ENCODE results near the gene CCDC85C.

The CCDC85C gene

DNA sequence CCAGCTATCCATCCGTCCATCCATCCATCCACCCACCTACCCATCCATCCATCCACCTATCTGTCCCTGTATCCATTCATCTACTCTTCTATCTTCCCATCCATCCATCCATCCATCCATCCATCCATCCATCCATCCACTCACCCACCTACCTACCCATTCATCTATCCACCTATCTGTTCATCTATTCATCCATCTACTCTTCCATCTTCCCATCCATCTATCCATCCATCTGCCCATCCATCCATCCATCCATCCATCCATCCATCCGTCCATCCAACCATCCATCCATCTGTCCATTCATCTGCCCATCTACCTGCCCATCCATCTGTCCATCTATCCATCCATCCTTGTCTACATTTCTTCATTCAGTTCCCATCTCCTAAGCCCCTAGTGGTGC, 23.1 kb upstream of the CCDC85C start:
- Histone ChIP-seq H3K9me3 (ENCODE audit: control insufficient read depth, low read length) (no peaks in the 10 kb centered on the region), H3K36me3 (ENCODE audit: control insufficient read depth, insufficient read depth, low read length) (no peaks in the 10 kb centered on the region), H3K4me3 (ENCODE audit: low read length) (no peak overlapping the region), H3K9ac (ENCODE audit: low read length) (no peak overlapping the region), H3K4me1 (ENCODE audit: control insufficient read depth, insufficient read depth, low read length) (peaks cover 28% of the 10 kb centered on the region), H3K27me3 (ENCODE audit: control insufficient read depth, insufficient read depth, low read length) (no peaks in the 10 kb centered on the region)

DNA sequence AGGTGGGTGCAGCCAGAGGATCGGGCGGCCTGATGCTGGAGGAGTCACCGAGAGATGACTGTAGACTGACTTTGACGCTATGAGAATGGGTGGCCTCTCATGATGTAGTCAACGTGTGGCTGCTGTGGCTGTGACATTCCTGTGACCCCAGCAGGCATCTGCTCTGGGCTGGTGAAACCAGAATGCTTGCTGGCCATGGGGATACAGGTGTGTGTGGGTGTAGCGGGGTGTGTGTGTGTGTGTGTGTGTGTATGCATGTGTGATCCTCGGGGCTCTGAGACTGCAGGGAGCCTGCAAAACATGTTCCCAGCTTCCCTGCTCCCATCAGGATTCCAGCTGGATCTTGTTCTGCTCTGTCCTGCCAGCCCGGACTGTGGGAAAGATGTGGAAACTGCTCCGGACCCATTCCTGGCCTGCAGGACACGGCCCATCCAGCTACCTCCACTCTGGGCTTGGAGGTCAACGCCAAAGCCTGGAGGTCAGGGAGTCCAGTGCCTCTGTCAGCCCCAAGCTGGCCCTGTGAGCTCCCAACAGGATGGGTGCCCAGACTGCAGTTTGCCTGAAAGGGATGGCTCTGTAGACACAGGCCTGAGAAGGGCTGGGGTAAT, 22.1 kb upstream of the CCDC85C start:
- H3K4me1 ChIP-seq (ENCODE audit: control insufficient read depth, insufficient read depth, low read length), result peaks cover 28% of the 10 kb centered on the region
- no peak overlapping the region for H3K4me3 ChIP-seq (ENCODE audit: low read length)
- H3K9me3 ChIP-seq (ENCODE audit: control insufficient read depth, low read length), result no peaks in the 10 kb centered on the region
- H3K27me3 ChIP-seq (ENCODE audit: control insufficient read depth, insufficient read depth, low read length), result no peaks in the 10 kb centered on the region
- no peak overlapping the region for H3K9ac ChIP-seq (ENCODE audit: low read length)
- no peaks in the 10 kb centered on the region for H3K36me3 ChIP-seq (ENCODE audit: control insufficient read depth, insufficient read depth, low read length)

DNA sequence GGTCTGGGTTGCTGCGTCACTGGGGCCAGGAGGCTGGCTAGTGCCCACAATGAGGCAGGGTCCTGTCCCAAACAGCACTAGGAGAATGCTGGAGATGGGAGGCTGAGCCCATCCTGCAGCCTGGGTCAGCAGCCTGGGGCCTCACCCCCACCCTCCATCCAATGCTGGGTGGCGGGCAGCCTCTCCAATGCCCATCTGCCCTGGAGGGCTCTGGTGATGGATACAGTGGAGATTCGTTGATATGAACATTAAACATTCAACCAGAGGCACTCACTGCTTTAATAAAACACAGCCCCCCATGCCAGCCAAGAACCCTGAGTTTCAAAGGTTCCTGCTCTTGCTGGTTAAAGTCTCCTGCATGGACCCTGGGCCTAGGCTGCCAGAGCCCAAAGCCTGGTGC, 21.5 kb upstream of the CCDC85C start:
- no peaks in the 10 kb centered on the region for H3K9me3 ChIP-seq (ENCODE audit: control insufficient read depth, low read length)
- peaks cover 28% of the 10 kb centered on the region for H3K4me1 ChIP-seq (ENCODE audit: control insufficient read depth, insufficient read depth, low read length)
- H3K27me3 ChIP-seq (ENCODE audit: control insufficient read depth, insufficient read depth, low read length), result no peaks in the 10 kb centered on the region
- no peak overlapping the region for H3K4me3 ChIP-seq (ENCODE audit: low read length)
- H3K36me3 ChIP-seq (ENCODE audit: control insufficient read depth, insufficient read depth, low read length), result no peaks in the 10 kb centered on the region
- no peak overlapping the region for H3K9ac ChIP-seq (ENCODE audit: low read length)

DNA sequence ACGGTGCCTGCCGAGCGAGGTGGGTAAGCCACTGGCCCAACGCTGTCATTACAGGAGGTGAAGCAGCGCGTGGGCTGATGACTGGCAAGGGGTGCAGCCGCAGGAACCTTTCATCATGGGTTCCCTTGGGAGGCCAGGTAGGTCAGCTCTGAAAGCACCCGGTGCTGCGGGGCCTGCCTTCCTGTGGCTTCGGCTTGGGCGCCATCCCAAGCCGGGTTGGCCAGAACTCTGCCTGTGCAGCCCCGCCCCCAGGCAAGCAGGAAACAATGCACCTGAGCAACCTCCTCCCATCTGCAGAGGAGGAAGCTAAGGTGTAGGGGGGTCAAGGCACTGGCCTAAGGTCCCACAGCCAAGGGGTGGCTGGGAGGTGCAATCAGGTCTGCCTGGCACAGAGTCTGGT, 21.0 kb upstream of the CCDC85C start:
- no peaks in the 10 kb centered on the region for H3K36me3 ChIP-seq (ENCODE audit: control insufficient read depth, insufficient read depth, low read length)
- H3K9me3 ChIP-seq (ENCODE audit: control insufficient read depth, low read length), result no peaks in the 10 kb centered on the region
- H3K27me3 ChIP-seq (ENCODE audit: control insufficient read depth, insufficient read depth, low read length), result no peaks in the 10 kb centered on the region
- no peak overlapping the region for H3K4me3 ChIP-seq (ENCODE audit: low read length)
- H3K4me1 ChIP-seq (ENCODE audit: control insufficient read depth, insufficient read depth, low read length), result peaks cover 28% of the 10 kb centered on the region
- no peak overlapping the region for H3K9ac ChIP-seq (ENCODE audit: low read length)

DNA sequence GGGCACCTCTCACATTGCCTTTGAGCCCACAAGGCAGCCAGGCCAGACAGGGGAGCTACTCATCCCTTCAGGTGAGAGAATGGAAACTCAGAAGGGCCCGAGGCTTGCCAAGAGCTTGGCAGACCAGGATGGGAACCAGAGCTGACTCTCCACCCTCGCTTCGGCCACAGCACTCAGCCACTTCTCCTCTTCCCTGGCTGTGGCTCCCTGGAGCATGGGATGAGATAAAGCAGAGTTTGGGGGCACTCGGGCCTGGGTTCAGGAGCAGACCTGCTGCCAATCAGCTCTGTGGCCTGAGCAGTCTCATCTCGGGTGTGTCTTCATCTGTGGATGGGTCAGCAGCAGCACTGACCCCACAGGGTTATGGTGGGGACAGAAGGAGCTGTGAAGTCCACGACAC, 20.0 kb upstream of the CCDC85C start:
- Histone ChIP-seq H3K9me3 (ENCODE audit: control insufficient read depth, low read length) (no peaks in the 10 kb centered on the region), H3K4me3 (ENCODE audit: low read length) (no peak overlapping the region), H3K4me1 (ENCODE audit: control insufficient read depth, insufficient read depth, low read length) (peaks cover 27% of the 10 kb centered on the region), H3K27me3 (ENCODE audit: control insufficient read depth, insufficient read depth, low read length) (no peaks in the 10 kb centered on the region), H3K36me3 (ENCODE audit: control insufficient read depth, insufficient read depth, low read length) (no peaks in the 10 kb centered on the region), H3K9ac (ENCODE audit: low read length) (no peak overlapping the region)

DNA sequence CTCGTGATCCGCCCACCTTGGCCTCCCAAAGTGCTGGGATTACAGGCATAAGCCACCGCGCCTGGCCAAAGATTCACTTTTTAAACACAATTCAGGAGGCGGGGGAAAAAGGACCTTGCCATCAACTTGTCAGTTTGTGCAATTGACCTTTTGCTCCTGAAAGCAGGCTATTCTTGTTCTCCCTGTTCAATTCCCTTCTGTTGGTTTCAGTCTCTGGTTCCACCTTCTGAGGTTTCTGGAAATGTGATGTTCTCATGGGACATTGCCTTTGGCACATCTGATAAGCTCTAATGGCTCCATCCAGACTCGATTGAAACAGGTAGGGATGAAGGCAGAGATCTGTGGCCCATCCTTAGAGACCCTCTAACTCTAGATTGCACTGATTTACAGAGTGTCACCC, 17.9 kb upstream of the CCDC85C start:
- Histone ChIP-seq H3K36me3 (ENCODE audit: control insufficient read depth, insufficient read depth, low read length) (no peaks in the 10 kb centered on the region), H3K9ac (ENCODE audit: low read length) (no peak overlapping the region), H3K9me3 (ENCODE audit: control insufficient read depth, low read length) (no peaks in the 10 kb centered on the region), H3K4me1 (ENCODE audit: control insufficient read depth, insufficient read depth, low read length) (peaks cover 21% of the 10 kb centered on the region), H3K27me3 (ENCODE audit: control insufficient read depth, insufficient read depth, low read length) (no peaks in the 10 kb centered on the region), H3K4me3 (ENCODE audit: low read length) (no peak overlapping the region)

DNA sequence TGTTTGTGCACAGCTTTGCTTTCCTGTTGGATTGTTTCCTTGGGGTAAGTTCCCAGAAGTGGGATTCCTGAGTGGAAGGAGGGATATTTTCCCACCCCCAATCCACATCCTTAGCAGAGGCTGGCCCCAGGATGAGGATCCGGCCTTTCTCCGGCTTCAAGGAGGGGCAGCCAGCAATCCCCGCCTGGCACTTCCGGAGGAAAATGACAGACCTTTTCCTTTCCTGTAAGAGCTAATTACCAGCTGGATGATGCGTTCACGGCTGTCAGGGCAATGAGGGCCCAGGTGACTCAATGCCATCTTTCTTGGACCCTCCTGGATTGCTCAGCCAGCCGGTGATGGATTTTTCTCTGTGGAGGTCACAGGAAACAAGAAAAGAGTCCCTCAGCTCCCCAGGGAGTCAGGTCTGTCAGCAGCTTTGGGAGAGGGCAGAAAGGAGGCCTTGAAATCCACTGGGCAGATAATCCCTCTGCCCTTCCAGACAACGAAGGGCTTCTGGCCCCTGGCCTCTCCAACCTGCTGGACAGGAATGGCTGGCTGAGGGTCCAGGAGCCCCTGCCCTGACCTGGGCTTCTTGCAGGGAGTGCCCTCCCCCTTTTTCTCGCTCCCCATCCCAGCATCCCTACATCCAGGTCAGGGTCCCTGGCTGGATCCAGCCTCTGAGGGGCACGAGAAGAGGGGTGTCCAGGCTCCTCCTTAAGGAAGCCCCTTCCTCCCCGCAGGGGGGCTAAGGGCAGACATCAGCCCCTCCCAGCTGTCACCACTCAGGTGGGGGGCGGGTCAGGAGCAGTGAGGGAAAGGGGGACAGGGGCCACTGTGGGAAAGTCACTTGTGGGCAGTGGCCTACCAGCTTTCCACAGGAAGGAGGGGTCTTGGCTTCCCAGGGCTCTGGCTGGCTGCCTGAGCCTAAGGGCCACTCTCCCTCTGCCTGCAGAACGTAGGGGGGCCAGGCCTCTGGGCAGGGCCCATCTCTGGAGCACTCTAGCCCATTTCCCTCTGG, 16.1 kb upstream of the CCDC85C start:
- no peaks in the 10 kb centered on the region for H3K9me3 ChIP-seq (ENCODE audit: control insufficient read depth, low read length)
- no peak overlapping the region for H3K9ac ChIP-seq (ENCODE audit: low read length)
- no peak overlapping the region for H3K4me3 ChIP-seq (ENCODE audit: low read length)
- no peaks in the 10 kb centered on the region for H3K27me3 ChIP-seq (ENCODE audit: control insufficient read depth, insufficient read depth, low read length)
- H3K4me1 ChIP-seq (ENCODE audit: control insufficient read depth, insufficient read depth, low read length), result peaks cover 24% of the 10 kb centered on the region
- H3K36me3 ChIP-seq (ENCODE audit: control insufficient read depth, insufficient read depth, low read length), result no peaks in the 10 kb centered on the region

DNA sequence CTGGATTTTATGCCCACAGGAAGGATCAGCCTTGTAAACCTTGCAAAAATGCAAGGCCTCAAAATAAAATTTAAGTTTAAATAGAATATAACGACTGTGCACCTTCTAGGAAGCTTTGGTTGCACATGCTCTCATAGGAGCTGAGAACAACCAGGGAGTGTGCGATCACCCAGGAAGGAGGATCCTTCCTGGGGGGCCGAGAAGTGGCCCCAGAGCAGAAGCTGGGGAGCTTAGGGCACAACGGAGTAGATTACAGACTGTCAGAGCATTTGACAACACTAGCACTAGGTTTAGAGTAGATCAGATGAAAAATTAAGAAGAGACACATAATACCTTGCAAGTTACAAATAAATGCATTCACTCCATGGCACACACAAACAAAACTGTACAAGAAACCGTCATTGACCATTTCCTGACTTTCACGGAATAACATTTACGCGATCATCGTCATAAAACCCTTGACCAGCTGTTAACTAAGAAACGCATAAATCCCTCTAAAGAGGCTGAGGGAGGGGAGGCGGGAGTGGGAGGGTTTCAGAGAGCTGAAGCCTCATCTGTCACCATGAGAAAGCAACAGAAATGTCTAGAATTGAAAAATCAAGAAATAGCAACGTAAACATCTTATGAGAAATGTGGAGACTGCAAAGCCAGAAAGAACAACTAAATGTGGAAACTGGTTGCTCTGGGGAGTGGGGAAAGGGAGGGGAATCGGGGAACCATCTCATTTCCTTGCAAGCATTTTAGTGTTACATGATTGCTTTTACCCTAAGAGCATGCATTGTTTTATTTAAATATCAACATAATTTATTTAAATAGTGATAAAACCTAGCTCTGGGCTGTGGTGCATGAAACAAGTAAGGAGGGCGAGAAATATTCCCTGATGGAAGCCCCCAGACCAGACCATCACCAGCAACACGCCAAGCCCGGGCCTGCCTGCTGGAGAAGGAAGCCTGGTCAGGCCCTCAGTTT, 13.1 kb upstream of the CCDC85C start:
- H3K36me3 ChIP-seq (ENCODE audit: control insufficient read depth, insufficient read depth, low read length), result no peaks in the 10 kb centered on the region
- H3K9ac ChIP-seq (ENCODE audit: low read length), result no peak overlapping the region
- peaks cover 17% of the 10 kb centered on the region for H3K4me1 ChIP-seq (ENCODE audit: control insufficient read depth, insufficient read depth, low read length)
- H3K27me3 ChIP-seq (ENCODE audit: control insufficient read depth, insufficient read depth, low read length), result no peaks in the 10 kb centered on the region
- H3K4me3 ChIP-seq (ENCODE audit: low read length), result no peak overlapping the region
- H3K9me3 ChIP-seq (ENCODE audit: control insufficient read depth, low read length), result no peaks in the 10 kb centered on the region

DNA sequence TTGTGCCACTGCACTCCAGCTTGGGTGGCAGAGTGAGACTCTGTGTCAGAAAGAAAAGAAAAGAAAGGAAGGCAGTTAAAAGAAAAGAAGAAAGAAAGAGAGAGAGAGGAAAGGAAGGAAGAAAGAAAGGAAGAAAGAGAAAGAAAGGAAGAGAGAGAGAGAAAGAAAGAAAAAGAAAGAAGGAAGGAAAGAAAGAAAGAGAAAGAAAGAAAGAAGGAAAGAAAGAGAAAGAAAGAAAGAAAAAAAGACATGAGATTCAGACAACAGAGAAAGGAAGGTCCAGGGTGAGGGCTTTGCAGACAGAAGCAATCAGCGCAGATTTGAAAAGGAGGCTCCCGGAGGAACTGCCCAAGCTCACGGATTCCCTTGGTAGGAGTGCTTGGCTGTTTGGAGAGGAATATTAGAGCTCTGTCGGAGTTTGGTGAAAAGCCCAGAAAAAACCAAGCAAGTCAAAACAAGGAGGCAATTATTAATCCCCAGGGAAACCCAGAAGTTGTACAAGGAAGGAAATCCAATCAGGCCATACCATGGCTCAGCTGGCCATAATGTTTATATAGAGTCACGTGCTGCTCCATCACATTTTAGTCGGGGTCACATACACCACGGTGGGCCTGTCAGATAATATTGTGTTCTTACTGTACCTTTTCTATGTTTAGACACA, 11.6 kb upstream of the CCDC85C start:
- no peaks in the 10 kb centered on the region for H3K27me3 ChIP-seq (ENCODE audit: control insufficient read depth, insufficient read depth, low read length)
- no peak overlapping the region for H3K9ac ChIP-seq (ENCODE audit: low read length)
- H3K4me3 ChIP-seq (ENCODE audit: low read length), result no peak overlapping the region
- peaks cover 23% of the 10 kb centered on the region for H3K4me1 ChIP-seq (ENCODE audit: control insufficient read depth, insufficient read depth, low read length)
- H3K9me3 ChIP-seq (ENCODE audit: control insufficient read depth, low read length), result no peaks in the 10 kb centered on the region
- no peaks in the 10 kb centered on the region for H3K36me3 ChIP-seq (ENCODE audit: control insufficient read depth, insufficient read depth, low read length)

DNA sequence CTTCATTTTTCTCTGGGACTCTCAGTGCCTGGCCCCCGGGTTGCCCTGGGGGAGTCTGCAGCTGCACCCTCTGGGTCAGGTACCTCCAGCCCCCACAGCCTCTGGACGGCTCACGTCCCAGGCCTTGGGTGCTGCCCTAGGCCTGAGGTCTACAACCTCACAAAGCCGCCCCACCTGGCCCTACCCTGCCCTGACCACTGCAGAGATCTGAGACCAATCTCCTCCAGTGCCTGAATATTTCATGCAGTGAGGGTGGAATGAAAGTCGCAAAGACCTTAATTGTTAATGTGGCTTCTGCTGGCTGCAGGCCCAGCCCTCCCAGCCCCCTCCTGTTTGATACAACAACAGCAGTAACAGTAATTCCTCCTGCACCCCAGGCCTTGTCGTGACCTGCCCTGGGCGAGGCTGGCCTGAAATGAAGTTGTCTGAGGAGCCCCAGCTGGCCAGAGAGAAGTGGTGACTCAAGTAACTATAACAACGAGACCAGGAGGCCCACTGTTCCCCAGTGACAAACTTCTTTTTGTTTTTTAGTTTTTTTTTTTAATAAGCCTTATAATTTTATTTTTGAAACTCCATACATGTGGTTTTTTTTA, 8.8 kb upstream of the CCDC85C start:
- Histone ChIP-seq H3K9ac (ENCODE audit: low read length) (peak overlapping the region; percentile 17), H3K9me3 (ENCODE audit: control insufficient read depth, low read length) (no peaks in the 10 kb centered on the region), H3K36me3 (ENCODE audit: control insufficient read depth, insufficient read depth, low read length) (no peaks in the 10 kb centered on the region), H3K4me1 (ENCODE audit: control insufficient read depth, insufficient read depth, low read length) (peaks cover 23% of the 10 kb centered on the region), H3K27me3 (ENCODE audit: control insufficient read depth, insufficient read depth, low read length) (no peaks in the 10 kb centered on the region), H3K4me3 (ENCODE audit: low read length) (no peak overlapping the region)

DNA sequence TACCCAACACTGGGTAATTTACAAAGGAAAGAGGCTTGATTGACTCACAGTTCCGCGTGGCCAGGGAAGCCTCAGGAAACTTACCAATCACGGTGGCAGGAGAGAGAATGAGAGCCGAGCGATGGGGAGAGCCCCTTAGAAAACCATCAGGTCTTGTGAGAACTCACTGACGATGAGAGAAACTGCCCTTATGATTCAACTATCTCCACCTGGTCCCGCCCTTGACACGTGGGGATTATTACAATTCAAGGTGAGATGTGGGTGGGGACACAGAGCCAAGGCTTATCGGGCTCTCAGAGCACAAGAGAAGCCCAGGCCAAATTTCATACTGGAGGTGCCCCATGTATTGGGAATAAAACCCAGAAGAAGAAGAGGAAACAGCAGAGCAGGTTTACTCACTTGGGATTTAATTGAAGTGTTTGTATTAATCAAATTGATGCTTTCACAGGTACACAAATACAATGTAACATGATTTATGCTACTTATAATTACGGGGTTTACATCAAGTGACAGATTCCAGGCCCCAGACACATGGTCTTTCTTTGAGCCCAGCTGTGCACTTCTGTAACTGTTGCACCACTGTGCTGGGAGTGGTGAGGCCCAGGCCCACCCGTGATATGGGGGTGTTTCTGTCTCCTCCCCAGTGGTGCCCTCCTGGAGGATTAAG, 8.2 kb upstream of the CCDC85C start:
- H3K4me3 ChIP-seq (ENCODE audit: low read length), result no peak overlapping the region
- no peaks in the 10 kb centered on the region for H3K36me3 ChIP-seq (ENCODE audit: control insufficient read depth, insufficient read depth, low read length)
- peaks cover 23% of the 10 kb centered on the region for H3K4me1 ChIP-seq (ENCODE audit: control insufficient read depth, insufficient read depth, low read length)
- no peaks in the 10 kb centered on the region for H3K9me3 ChIP-seq (ENCODE audit: control insufficient read depth, low read length)
- H3K27me3 ChIP-seq (ENCODE audit: control insufficient read depth, insufficient read depth, low read length), result no peaks in the 10 kb centered on the region
- peak overlapping the region; percentile 17 for H3K9ac ChIP-seq (ENCODE audit: low read length)

Data from mucosa of stomach (tissue), 1 donor.